NK-92 (cell line): ENCODE results near the gene SLCO2A1.

Experiments used
- DNase-seq: peaks from one replicate; lab custom pipeline; 2025; ENCODE audit not compliant: unreplicated experiment; lab: John Stamatoyannopoulos, UW

Gene SLCO2A1

DNA sequence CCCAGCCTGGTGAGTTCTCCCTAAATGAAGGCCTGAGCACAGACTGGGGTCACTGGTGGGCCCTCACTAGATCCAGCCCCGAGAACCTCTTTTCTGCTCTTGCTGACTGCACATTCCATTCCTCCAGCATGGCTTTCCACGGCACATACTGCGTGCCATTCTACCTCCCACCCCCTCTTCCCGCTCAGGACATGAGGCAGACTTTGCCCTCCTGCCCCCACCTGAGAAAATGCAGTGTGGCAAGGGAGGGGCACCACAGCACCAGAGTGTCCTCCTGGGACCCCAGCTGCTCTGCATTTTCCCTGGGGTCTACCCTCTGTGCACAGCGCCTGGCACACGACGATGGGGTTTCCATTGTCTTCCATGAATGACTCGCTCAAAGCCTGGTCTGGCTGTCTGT, 6.1 kb upstream of the SLCO2A1 start:
- DNase-seq: no peak

GRCh38 chr3:134034005-134034785, 4.5 kb upstream of the SLCO2A1 start:
- no peak for DNase-seq

GRCh38 chr3:134033315-134033996, 3.7 kb upstream of the SLCO2A1 start:
- DNase-seq: no peak

- no peak for DNase-seq
Measured at GRCh38 chr3:134031348-134031915, 1.7 kb upstream of the SLCO2A1 start.

DNA sequence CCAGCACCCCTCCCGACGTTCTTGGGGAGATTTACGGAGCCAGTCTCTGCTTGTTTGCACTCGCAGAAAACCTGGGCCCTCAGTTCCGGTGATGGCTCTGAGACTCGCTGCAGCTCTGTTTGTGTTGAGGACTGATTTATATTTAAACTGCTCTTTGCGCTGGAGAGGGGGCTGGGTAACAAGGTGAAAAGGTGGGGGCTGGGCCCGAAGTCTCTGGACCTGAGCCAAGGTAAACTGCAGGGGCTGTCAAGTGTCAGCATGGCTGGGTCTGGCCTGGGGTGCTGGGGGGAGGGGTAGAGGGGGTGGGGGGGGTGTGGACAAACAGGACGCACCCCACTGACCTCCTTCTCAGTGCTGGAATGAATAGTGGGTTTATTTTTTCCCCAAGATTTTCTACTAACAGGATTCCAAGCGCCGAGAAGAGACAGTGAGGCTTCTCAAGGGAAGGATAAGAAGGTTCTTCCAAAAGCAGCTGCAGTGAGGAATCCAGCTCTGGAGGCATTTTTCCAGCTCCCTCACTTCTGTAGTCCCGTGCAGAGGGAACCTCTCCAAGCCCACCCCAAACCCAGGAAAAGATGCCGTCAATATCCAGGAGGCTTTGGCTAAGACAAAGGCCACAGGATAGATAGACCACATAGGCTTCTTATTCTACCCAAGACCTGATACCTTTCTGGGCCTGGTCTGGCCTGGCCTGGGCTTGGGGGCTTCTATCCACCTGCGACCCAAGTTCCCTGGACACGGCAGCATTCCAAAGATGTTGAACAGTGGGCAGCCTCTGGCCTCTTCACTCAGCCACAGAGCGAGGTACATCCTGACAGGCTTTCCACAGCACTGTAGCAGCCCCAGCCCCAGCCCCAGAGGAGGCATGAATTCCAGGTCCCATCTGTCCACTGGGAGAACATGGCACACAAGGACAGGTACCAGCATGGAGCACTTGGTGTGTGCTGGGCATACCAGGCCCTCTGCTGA, 938 bp upstream of the SLCO2A1 start:
- DNase-seq: no peak

DNA sequence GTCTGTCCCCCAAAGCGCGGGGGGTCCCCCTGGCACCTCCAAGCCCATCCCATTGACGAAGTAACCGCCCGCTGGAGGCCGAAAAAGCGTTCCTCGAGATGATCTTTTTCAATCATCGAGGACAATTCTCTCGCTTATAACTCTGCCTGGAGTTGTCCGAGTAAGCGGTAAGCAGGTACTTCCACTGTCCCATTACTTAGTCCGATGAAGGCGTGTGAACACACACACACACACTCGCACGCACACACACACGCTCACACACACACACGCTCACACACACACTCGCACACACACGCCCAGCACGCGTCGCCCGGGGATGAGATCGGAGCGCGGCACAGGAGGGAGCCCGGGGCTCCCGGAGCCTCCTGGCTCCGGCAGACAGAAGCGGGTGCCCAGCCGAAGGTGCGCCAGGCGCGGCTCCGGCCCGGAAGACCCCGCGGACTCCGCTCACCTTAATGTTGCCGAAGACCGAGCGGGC, 430 bp downstream of the SLCO2A1 start:
- DNase-seq: no peak

DNA sequence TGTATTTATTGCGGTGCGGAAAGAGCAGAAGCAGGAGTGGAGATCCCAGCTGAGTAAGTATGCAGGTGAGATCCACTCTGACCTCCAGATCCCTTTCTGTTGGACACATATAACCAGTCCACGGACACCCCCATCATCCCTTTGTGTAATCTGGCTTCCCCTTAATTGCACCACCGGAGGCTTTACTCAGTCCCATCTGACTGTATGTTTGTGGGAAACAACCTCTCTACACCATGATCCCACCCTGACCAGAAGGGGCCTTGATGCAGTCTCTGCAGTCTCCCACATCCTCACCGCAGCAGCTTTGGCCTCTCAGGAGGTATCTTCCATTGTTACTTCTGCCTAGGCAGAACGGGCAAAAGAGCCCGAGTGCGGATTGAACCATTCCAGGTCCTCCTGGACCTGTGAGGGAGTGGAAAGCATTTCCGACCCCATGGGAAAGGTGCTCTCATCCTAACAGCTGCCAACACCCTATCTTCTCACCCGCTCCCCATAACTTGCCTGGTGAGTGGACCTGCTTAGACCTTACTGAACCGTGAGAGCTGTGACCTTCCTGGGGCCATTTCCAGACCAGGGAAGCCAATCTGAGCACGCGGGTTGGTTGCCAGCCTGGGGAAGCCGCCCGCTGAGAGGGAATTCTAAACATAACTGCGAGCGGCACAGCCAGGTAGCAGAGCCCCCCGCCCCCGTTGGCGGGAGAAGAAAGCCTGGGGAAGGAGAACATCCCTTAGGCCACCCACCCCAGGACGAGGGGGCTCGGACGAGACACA, 1.1 kb downstream of the SLCO2A1 start:
- DNase-seq: no peak

GRCh38 chr3:134027631-134028030, 2.1 kb downstream of the SLCO2A1 start:
- no peak for DNase-seq

GRCh38 chr3:134020135-134020680, 9.5 kb downstream of the SLCO2A1 start:
- DNase-seq: no peak

DNA sequence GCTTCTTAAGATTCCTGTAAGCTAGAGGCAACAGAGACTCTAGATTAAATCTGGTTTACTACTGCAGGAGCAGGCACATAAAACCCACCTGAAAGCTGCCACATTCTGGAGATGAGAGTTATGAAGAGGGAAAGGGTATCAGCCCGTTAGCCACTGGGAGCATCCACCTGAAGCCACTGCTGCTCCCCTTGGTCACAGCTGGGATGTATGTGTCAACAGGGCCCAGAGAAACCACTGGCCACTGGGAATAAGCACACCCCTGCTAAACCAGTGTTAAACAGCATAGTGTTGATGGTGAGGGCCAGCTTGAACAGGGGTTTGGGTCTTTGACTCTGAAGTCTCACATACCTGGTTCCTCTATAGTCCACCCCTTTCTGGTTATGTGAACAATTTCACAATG, 10.9 kb downstream of the SLCO2A1 start:
- no peak for DNase-seq

DNA sequence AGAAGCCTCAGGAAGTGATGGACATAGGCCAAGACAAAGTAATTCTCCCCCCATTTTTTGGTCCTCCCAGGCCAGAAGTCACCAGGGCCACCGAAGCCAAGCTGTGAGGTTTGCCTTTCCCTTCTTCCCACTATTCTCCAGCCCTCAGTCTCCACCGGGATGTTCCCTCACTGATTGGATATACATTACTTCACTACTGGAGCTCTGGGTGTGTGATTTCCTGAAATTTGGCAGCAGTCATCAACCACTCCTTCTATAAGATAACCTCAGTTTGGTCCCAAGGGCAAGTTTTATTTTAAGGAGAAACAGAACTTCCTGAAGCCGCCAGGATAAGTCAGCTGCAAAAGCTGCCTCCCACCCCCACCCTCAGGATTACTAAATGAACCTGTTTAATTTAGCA, 11.3 kb downstream of the SLCO2A1 start:
- DNase-seq: no peak

DNA sequence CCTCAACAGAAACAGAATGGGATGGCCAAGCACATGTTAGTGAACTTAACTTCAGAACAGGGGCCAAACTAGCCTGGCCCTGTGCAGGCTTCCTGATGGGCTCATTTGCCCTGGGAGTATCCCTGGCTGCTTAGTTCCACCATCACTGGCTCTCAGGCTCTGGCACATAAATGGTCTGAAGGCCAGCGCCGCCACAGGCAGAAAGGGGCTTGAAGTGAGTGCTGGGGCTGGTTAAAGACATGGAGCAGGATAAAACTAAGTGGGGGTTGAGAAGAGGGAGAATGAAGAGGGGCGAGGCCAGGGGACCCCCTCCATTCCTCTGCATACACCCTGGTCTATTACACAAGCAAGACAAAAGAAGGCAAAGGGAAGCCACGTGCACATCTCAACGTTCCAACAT, 12.2 kb downstream of the SLCO2A1 start:
- no peak for DNase-seq

- no peak for DNase-seq
Measured at GRCh38 chr3:134014270-134014669, 15.5 kb downstream of the SLCO2A1 start.

GRCh38 chr3:134013280-134013679, 16.4 kb downstream of the SLCO2A1 start:
- DNase-seq: no peak

DNA sequence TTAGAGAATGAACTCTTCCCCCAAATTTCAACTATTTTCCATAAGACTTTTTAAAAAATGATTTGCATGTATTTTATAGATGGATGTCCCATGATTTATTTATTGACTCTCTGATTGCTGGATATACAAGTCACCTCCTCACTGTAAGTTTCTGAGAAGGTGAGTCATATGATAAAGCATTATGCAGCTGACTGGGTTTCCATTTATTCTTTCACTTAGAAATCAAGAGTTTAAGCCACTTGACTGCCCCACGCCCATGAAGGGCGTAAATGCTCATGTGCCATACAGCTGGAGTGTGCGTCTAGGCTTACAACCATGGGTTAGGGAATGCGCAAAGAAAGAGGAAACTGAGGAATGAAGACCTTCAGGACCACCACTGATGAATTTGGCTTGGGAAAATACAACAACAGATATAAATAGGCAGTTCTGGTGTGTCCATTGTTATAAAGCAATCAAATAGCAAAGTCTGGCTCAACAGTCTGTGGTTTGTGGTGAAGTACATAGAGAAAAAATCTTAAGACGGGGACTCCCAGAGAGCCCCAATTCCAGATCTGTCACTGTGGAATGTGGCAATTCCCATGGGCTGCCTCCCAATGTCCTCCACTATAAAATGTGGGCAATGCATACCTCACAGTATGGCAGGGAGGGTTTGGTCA, 20.3 kb downstream of the SLCO2A1 start:
- no peak for DNase-seq

DNA sequence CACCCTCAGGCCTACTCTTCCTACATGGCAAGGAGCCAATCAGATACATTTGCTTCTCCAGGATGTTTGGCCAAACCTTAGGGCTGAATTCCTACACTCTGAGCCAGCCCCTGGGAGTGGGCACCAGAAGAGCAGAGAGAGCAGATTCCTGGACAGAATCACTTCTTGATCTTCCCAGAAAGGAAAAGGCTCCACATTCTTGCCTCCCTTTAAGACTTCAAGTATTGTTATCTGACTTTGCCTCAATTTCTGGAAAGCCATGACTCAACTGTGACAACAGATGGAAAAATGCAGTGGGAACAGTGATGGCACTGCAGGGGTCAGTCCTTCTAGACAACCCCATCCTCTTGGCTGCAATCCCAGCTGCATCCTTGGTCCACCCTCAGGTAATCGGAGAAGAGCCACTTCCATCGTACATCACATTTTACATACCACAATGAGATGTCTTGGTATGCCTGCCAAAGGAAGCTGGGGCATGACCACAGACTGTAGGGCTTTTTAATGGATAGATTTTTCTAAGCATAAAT, 21.0 kb downstream of the SLCO2A1 start:
- no peak for DNase-seq

DNA sequence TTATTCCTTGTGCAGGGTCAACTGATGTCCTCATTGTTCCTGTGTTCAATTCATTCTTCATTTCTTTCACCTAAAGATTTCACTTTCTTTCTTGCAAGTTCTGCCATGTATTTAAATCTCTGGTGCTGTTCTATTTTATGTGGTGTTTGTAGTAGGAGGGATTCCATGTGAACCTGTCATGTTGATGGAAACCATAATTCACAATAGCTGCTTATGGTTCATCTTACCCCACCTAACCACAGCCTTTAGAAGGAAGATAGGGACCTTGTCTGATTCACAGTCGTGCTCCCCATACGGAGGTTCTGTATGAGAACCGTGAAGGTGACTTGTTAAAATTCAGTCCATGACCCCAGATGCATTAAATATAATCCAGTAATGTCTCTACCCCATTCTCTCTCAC, 21.9 kb downstream of the SLCO2A1 start:
- DNase-seq: no peak

- no peak for DNase-seq
Measured at GRCh38 chr3:134004841-134005240, 24.9 kb downstream of the SLCO2A1 start.

DNA sequence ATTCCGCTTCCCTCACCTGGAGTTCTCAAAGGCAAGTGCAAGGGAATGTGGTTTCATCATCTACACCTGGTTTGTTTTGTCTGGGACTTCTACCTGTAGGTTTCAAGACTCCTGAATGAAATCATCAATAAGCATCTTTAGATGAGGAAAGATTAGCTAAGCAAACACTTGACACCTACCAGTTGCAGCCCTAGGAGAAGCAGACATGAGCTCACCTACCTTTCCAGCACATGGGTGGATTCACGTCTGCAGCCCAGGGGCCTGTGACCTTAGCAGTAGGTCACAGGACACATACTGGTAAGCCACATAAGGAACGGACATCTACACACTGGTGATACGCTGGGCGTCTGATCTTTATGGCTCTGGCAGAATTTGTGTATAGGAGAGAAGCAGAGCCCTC, 26.7 kb downstream of the SLCO2A1 start:
- no peak for DNase-seq
